ENCODE data around the gene PCSK1N.

- no peak for TF ChIP-seq CTCF (IDR thresholded peaks at IDR 0.05; ENCODE audit: insufficient read depth, low read length)
- TF ChIP-seq REST (IDR thresholded peaks at IDR 0.05; ENCODE audit: insufficient replicate concordance, low read depth): no peak
- TF ChIP-seq POLR2AphosphoS5 (IDR thresholded peaks at IDR 0.05; ENCODE audit: low read depth): no peak
Measured at GRCh38 chrX:48834383-48834709, 1.1 kb downstream of the PCSK1N start.

Measured in HL-60 (cell line).